SK-N-SH treated with all-trans-retinoic acid at 6 μM for 48 hours (cell line): ENCODE results near the gene ATP8A2.

Source experiments
- ATAC-seq: fragments of 200-7000 bp; cut with Tn5 transposase; 3 replicates; pipeline ENCODE4 v1.9.1; 2020; ENCODE audit warnings: mild to moderate bottlenecking, moderate library complexity
- ARNTL ChIP-seq: fragments of 450-650 bp; formaldehyde crosslinking; IDR thresholded peaks from 2 replicates; pipeline ENCODE4 v1.5.0; 2020; ENCODE audit warnings: low read depth, mild to moderate bottlenecking, moderate library complexity, borderline replicate concordance
- BACH2 ChIP-seq: fragments of 250-450 bp; sonication (Bioruptor Pico); IDR thresholded peaks from 2 replicates; pipeline ENCODE4 v1.9.0; 2021; ENCODE audit warnings: mild to moderate bottlenecking, borderline replicate concordance
- CREB5 ChIP-seq: fragments of 250-450 bp; sonication (Bioruptor Pico); IDR thresholded peaks from 2 replicates; pipeline ENCODE4 v1.5.1; 2020; ENCODE audit warnings: low read depth, mild to moderate bottlenecking, moderate library complexity
- CSDC2 ChIP-seq: fragments of 250-450 bp; sonication (Bioruptor Pico); IDR thresholded peaks from 2 replicates; pipeline ENCODE4 v1.5.0; 2020; ENCODE audit warnings: mild to moderate bottlenecking, moderate library complexity
- ESRRG ChIP-seq: fragments of 250-450 bp; sonication (Bioruptor Pico); IDR thresholded peaks from 2 replicates; pipeline ENCODE4 v1.6.1; 2021; ENCODE audit warnings: mild to moderate bottlenecking
- GLIS3 ChIP-seq: fragments of 250-450 bp; sonication (Bioruptor Pico); IDR thresholded peaks from 2 replicates; pipeline ENCODE4 v1.5.0; 2020; ENCODE audit warnings: mild to moderate bottlenecking, moderate library complexity
- OSR1 ChIP-seq: fragments of 250-450 bp; sonication (Bioruptor Pico); IDR thresholded peaks from 2 replicates; pipeline ENCODE4 v1.8.0; 2022; ENCODE audit warnings: moderate library complexity, mild to moderate bottlenecking, inconsistent platforms
- PATZ1 ChIP-seq: fragments of 250-450 bp; sonication (Bioruptor Pico); IDR thresholded peaks from 2 replicates; pipeline ENCODE4 v1.8.0; 2020; ENCODE audit warnings: mild to moderate bottlenecking, moderate library complexity, borderline replicate concordance
- PPARA ChIP-seq: fragments of 250-450 bp; sonication (Bioruptor Pico); IDR thresholded peaks from 2 replicates; pipeline ENCODE4 v1.5.0; 2020; ENCODE audit warnings: mild to moderate bottlenecking, borderline replicate concordance
- RARB ChIP-seq: fragments of 250-450 bp; sonication (Bioruptor Pico); IDR thresholded peaks from 2 replicates; pipeline ENCODE4 v1.8.0; 2021; ENCODE audit warnings: mild to moderate bottlenecking, moderate library complexity
- TOX ChIP-seq: fragments of 250-450 bp; sonication (Bioruptor Pico); IDR thresholded peaks from 2 replicates; pipeline ENCODE4 v1.8.0; 2021; ENCODE audit warnings: mild to moderate bottlenecking, moderate library complexity, borderline replicate concordance
- ZC3H10 ChIP-seq: fragments of 250-450 bp; sonication (Bioruptor Pico); IDR thresholded peaks from 2 replicates; pipeline ENCODE4 v1.5.1; 2021; ENCODE audit warnings: mild to moderate bottlenecking, moderate library complexity
- ZFP30 ChIP-seq: fragments of 450-650 bp; formaldehyde crosslinking; IDR thresholded peaks from 2 replicates; pipeline ENCODE4 v1.5.0; 2022; ENCODE audit warnings: mild to moderate bottlenecking, moderate library complexity
- ZNF565 ChIP-seq: fragments of 450-650 bp; formaldehyde crosslinking; conservative IDR thresholded peaks from 2 replicates; pipeline ENCODE4 v1.5.0; 2020; ENCODE audit warnings: low read depth, mild to moderate bottlenecking, moderate library complexity
- ZNF70 ChIP-seq: fragments of 450-650 bp; formaldehyde crosslinking; IDR thresholded peaks from 2 replicates; pipeline ENCODE4 v1.5.0; 2020; ENCODE audit warnings: mild to moderate bottlenecking, moderate library complexity
- TF ChIP-seq, protein P1 (sequence below): fragments of 250-450 bp; sonication (Bioruptor Pico); IDR thresholded peaks from 2 replicates; pipeline ENCODE4 v1.5.0; 2020; ENCODE audit warnings: mild to moderate bottlenecking, moderate library complexity
- TF ChIP-seq, protein P2 (sequence below): fragments of 250-450 bp; sonication (Bioruptor Pico); IDR thresholded peaks from 2 replicates; pipeline ENCODE4 v1.8.0; 2021; ENCODE audit warnings: low read depth, mild to moderate bottlenecking, moderate library complexity, borderline replicate concordance

ATP8A2 gene

DNA sequence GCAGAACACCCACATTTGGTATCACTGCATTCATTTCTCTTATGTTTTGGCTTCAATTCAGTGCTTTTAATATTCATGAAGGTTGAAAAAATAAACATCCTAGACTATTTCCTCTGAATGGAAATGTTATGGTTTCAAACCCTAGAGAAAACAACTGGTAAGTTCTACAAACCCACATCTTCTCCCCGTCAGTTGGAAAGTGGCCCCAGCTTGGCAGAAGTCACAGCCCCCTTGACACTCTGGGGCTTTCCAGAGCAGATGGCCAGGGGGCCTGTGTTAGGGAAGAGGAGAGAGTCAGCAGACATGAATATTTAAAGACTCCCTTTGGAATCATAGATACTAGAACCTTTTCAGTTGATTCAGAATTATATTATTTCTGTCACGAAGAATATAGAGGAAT, 556.2 kb downstream of the ATP8A2 start:
- TF ChIP-seq CSDC2 (CRISPR knock-in tag) (no peak), BACH2 (CRISPR knock-in tag) (no peak), PPARA (no peak)
- TF ChIP-seq, protein P1, sequence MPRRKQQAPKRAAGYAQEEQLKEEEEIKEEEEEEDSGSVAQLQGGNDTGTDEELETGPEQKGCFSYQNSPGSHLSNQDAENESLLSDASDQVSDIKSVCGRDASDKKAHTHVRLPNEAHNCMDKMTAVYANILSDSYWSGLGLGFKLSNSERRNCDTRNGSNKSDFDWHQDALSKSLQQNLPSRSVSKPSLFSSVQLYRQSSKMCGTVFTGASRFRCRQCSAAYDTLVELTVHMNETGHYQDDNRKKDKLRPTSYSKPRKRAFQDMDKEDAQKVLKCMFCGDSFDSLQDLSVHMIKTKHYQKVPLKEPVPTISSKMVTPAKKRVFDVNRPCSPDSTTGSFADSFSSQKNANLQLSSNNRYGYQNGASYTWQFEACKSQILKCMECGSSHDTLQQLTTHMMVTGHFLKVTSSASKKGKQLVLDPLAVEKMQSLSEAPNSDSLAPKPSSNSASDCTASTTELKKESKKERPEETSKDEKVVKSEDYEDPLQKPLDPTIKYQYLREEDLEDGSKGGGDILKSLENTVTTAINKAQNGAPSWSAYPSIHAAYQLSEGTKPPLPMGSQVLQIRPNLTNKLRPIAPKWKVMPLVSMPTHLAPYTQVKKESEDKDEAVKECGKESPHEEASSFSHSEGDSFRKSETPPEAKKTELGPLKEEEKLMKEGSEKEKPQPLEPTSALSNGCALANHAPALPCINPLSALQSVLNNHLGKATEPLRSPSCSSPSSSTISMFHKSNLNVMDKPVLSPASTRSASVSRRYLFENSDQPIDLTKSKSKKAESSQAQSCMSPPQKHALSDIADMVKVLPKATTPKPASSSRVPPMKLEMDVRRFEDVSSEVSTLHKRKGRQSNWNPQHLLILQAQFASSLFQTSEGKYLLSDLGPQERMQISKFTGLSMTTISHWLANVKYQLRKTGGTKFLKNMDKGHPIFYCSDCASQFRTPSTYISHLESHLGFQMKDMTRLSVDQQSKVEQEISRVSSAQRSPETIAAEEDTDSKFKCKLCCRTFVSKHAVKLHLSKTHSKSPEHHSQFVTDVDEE (CRISPR knock-in tag) = no peak
- ATAC-seq = no peak

DNA sequence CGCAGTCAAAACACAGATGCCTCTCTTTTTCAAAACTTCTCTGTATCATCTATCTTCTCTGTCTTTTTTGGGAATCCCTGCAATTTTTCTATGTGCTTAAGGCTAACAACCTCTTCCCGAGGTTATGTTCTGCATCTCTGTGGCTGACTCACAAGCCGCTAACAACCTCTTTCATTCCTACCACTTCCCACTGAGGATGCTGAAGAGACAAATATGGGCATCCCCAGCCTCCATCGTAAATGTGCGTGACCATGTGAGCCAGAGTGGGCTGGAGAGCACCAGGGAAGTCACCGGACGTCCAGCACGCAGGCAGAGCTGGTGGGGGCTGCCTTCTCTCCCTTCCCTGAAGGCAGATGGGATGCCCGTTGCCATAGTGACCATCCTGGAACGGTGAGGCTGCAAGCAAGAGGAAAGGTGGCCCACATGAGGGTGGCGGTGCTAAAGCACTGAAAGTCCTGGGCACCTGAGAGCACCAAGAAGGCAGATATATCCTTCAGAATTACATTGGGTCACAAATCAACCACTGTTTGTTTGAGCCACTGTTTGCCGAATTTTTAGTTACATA, 557.2 kb downstream of the ATP8A2 start:
- no peak for TF ChIP-seq BACH2 (CRISPR knock-in tag)
- no peak for TF ChIP-seq ZFP30 (CRISPR knock-in tag)
- no peak for TF ChIP-seq PPARA
- no peak for ATAC-seq

GRCh38 chr13:25929816-25930215, 558.0 kb downstream of the ATP8A2 start:
- ATAC-seq = no peak
- TF ChIP-seq PATZ1 (CRISPR knock-in tag) = no peak
- TF ChIP-seq ARNTL (CRISPR knock-in tag) = no peak
- no peak for TF ChIP-seq TOX (CRISPR knock-in tag)
- TF ChIP-seq, protein P1 (CRISPR knock-in tag) = no peak
- no peak for TF ChIP-seq ZFP30 (CRISPR knock-in tag)

- no peak for TF ChIP-seq ARNTL (CRISPR knock-in tag)
- TF ChIP-seq ZNF565 = no peak
- TF ChIP-seq CSDC2 (CRISPR knock-in tag) = no peak
- TF ChIP-seq, protein P1 (CRISPR knock-in tag) = no peak
- no peak for TF ChIP-seq BACH2 (CRISPR knock-in tag)
- no peak for TF ChIP-seq ZFP30 (CRISPR knock-in tag)
- no peak for TF ChIP-seq RARB (CRISPR knock-in tag)
- no peak for TF ChIP-seq ESRRG
- no peak for TF ChIP-seq GLIS3 (CRISPR knock-in tag)
- TF ChIP-seq CREB5 (CRISPR knock-in tag) = no peak
- TF ChIP-seq OSR1 (CRISPR knock-in tag) = no peak
- TF ChIP-seq PPARA = no peak
- TF ChIP-seq, protein P2, sequence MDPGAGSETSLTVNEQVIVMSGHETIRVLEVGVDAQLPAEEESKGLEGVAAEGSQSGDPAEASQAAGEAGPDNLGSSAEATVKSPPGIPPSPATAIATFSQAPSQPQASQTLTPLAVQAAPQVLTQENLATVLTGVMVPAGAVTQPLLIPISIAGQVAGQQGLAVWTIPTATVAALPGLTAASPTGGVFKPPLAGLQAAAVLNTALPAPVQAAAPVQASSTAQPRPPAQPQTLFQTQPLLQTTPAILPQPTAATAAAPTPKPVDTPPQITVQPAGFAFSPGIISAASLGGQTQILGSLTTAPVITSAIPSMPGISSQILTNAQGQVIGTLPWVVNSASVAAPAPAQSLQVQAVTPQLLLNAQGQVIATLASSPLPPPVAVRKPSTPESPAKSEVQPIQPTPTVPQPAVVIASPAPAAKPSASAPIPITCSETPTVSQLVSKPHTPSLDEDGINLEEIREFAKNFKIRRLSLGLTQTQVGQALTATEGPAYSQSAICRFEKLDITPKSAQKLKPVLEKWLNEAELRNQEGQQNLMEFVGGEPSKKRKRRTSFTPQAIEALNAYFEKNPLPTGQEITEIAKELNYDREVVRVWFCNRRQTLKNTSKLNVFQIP (CRISPR knock-in tag) = no peak
- TF ChIP-seq ZC3H10 (CRISPR knock-in tag) = no peak
- no peak for TF ChIP-seq ZNF70
- ATAC-seq = no peak
Observed at GRCh38 chr13:25930653-25931052, 558.9 kb downstream of the ATP8A2 start.
